Retina (tissue), 1 donor: ENCODE results near the gene ABCA6.
"Not testable (repeated sequence)": the region's sequence is repeated elsewhere in the genome, so short reads cannot be mapped to it uniquely, and the experiment has no call there.

ENCODE experiments used
- DNase-seq: peaks from one replicate; pipeline ENCODE4 v3.0.0-alpha.2; 2016

The ABCA6 gene

GRCh38 chr17:69141431-69142174 lies at the start of gene ABCA6:
TSS of gene ABCA6 (minus strand) at chr17:69141895. CDS start at chr17:69140703, 1,192 bp downstream.
- DNase-seq: no peak

GRCh38 chr17:69188796-69189195 lies 47.1 kb upstream of the ABCA6 start:
- no peak for DNase-seq

GRCh38 chr17:69188064-69188463 lies 46.4 kb upstream of the ABCA6 start:
- DNase-seq: no peak

GRCh38 chr17:69187294-69187693 lies 45.6 kb upstream of the ABCA6 start:
- DNase-seq: no peak

GRCh38 chr17:69179227-69179952 lies 37.7 kb upstream of the ABCA6 start:
- DNase-seq: no peak

GRCh38 chr17:69176457-69176795 lies 34.7 kb upstream of the ABCA6 start:
- no peak for DNase-seq

- no peak for DNase-seq
These were observed 34.1 kb upstream of the ABCA6 start for GRCh38 chr17:69175625-69176456.

GRCh38 chr17:69175262-69175624 lies 33.5 kb upstream of the ABCA6 start:
- no peak for DNase-seq

- no peak for DNase-seq
These were observed 31.4 kb upstream of the ABCA6 start for GRCh38 chr17:69173118-69173517.

- DNase-seq: no peak
These were observed 28.7 kb upstream of the ABCA6 start for GRCh38 chr17:69170377-69170776.

- DNase-seq: not testable (repeated sequence)
These were observed 26.9 kb upstream of the ABCA6 start for GRCh38 chr17:69168642-69169041.

- no peak for DNase-seq
These were observed 25.3 kb upstream of the ABCA6 start for GRCh38 chr17:69166957-69167356.

GRCh38 chr17:69164206-69164605 lies 22.5 kb upstream of the ABCA6 start:
- DNase-seq: no peak

- no peak for DNase-seq
These were observed 17.7 kb upstream of the ABCA6 start for GRCh38 chr17:69159418-69159817.

- DNase-seq: no peak
These were observed 12.6 kb upstream of the ABCA6 start for GRCh38 chr17:69154267-69154666.

- no peak for DNase-seq
These were observed 8.6 kb upstream of the ABCA6 start for GRCh38 chr17:69150333-69150732.

GRCh38 chr17:69147460-69147859 lies 5.8 kb upstream of the ABCA6 start:
- no peak for DNase-seq

- DNase-seq: no peak
These were observed 2.9 kb upstream of the ABCA6 start for GRCh38 chr17:69144331-69145255.

GRCh38 chr17:69143683-69144231 lies 2.1 kb upstream of the ABCA6 start:
- no peak for DNase-seq

GRCh38 chr17:69143151-69143550 lies 1.5 kb upstream of the ABCA6 start:
- DNase-seq: no peak

GRCh38 chr17:69142175-69142802 lies 594 bp upstream of the ABCA6 start:
- no peak for DNase-seq

- DNase-seq: no peak
These were observed 7.6 kb downstream of the ABCA6 start for GRCh38 chr17:69134112-69134511.
